ENCODE measurements around the gene RTN4R.

- TF ChIP-seq CTCF (IDR thresholded peaks at IDR 0.05; ENCODE audit: low read depth, low read length) (no peak), MYC (IDR thresholded peaks at IDR 0.05; ENCODE audit: low read depth, low read length) (no peak), MAX (IDR thresholded peaks at IDR 0.05; ENCODE audit: low read depth, low read length) (no peak), POLR2A (IDR thresholded peaks at IDR 0.05; ENCODE audit: extremely low read depth, insufficient read length) (no peak)
These were observed 23.9 kb downstream of the RTN4R start for GRCh38 chr22:20244250-20244648.

Measured in NB4 (cell line).